GM23338 (cell line): Measurements from ENCODE around the gene MAP4K3. TPM values are rescaled to one million over a fixed set of nuclear protein-coding genes. Genes with fewer than 3 reads are reported as not detected.

Experiments used
- ATAC-seq: fragments of 200-7000 bp; cut with Tn5 transposase; 3 replicates; pipeline ENCODE4 v1.9.1; 2020
- DNase-seq: peaks from one replicate; pipeline ENCODE4 v3.0.0-alpha.2; 2015; ENCODE audit warnings: low spot score
- H2AFZ ChIP-seq: fragments of 200-600 bp; sonication (generic); 2 replicates; pipeline ENCODE4 v1.8.0; 2016; ENCODE audit warnings: antibody characterized with exemption, mild to moderate bottlenecking, moderate library complexity
- H3F3A ChIP-seq: fragments of 200-600 bp; sonication (generic); replicated peaks from 2 replicates; pipeline ENCODE4 v1.8.0; 2017; ENCODE audit warnings: antibody characterized with exemption, mixed run types, low read depth
- H3K27ac ChIP-seq: fragments of 200-600 bp; sonication (generic); 2 replicates; pipeline ENCODE4 v1.6.1; 2016; ENCODE audit warnings: low read depth
- H3K27me3 ChIP-seq: fragments of 200-600 bp; sonication (generic); 2 replicates; pipeline ENCODE4 v1.8.0; 2016; ENCODE audit warnings: mild to moderate bottlenecking, mixed run types, moderate library complexity; ENCODE audit not compliant: insufficient read depth
- H3K36me3 ChIP-seq: fragments of 200-600 bp; sonication (generic); 2 replicates; pipeline ENCODE4 v1.8.0; 2016; ENCODE audit warnings: mild to moderate bottlenecking; ENCODE audit not compliant: insufficient read depth
- H3K4me1 ChIP-seq: fragments of 200-600 bp; sonication (generic); 2 replicates; pipeline ENCODE4 v1.8.0; 2016; ENCODE audit warnings: mild to moderate bottlenecking, moderate library complexity; ENCODE audit not compliant: insufficient read depth
- H3K4me2 ChIP-seq: fragments of 200-600 bp; sonication (generic); 2 replicates; pipeline ENCODE4 v1.7.1; 2017; ENCODE audit warnings: mixed run types
- H3K4me3 ChIP-seq: fragments of 200-600 bp; sonication (generic); 2 replicates; pipeline ENCODE4 v1.6.1; 2016; ENCODE audit warnings: mixed run types
- H3K79me2 ChIP-seq: fragments of 200-600 bp; sonication (generic); replicated peaks from 2 replicates; pipeline ENCODE4 v1.8.0; 2017; ENCODE audit warnings: mild to moderate bottlenecking; ENCODE audit not compliant: insufficient read depth
- H3K9me2 ChIP-seq: fragments of 200-600 bp; sonication (generic); 2 replicates; pipeline ENCODE4 v1.8.0; 2017; ENCODE audit not compliant: insufficient read depth
- H4K20me1 ChIP-seq: fragments of 200-600 bp; sonication (generic); replicated peaks from 2 replicates; pipeline ENCODE4 v1.8.0; 2017; ENCODE audit warnings: mild to moderate bottlenecking; ENCODE audit not compliant: insufficient read depth
- H3K27ac Mint-ChIP-seq: 2 replicates; pipeline ENCODE4 v1.8.0; 2020; ENCODE audit warnings: inconsistent platforms, mild to moderate bottlenecking, moderate library complexity, mixed read lengths
- H3K27me3 Mint-ChIP-seq: 3 replicates; pipeline ENCODE4 v1.8.0; 2022; ENCODE audit warnings: low read depth, mild to moderate bottlenecking, moderate library complexity, mixed read lengths, inconsistent platforms; ENCODE audit not compliant: insufficient read depth, poor library complexity
- H3K36me3 Mint-ChIP-seq: 3 replicates; pipeline ENCODE4 v1.8.0; 2021; ENCODE audit warnings: low read depth, mild to moderate bottlenecking, inconsistent platforms, moderate library complexity, mixed read lengths
- H3K4me1 Mint-ChIP-seq: 3 replicates; pipeline ENCODE4 v1.8.0; 2020; ENCODE audit warnings: mild to moderate bottlenecking, inconsistent platforms, mixed read lengths
- H3K4me3 Mint-ChIP-seq: 3 replicates; pipeline ENCODE4 v1.8.0; 2021; ENCODE audit warnings: moderate library complexity, mild to moderate bottlenecking, inconsistent platforms, mixed read lengths
- H3K9me3 Mint-ChIP-seq: 3 replicates; pipeline ENCODE4 v1.8.0; 2020; ENCODE audit warnings: moderate library complexity, mild to moderate bottlenecking, inconsistent platforms, mixed read lengths
- CREB1 ChIP-seq: fragments of 250-450 bp; sonication (Bioruptor Pico); IDR thresholded peaks from 2 replicates; pipeline ENCODE4 v1.5.0; 2020; ENCODE audit warnings: low read depth, mild to moderate bottlenecking, moderate library complexity
- EZH2 ChIP-seq: fragments of 200-600 bp; sonication (generic); IDR thresholded peaks from one replicate; pipeline ENCODE4 v1.8.0; 2017; ENCODE audit warnings: antibody characterized with exemption, mild to moderate bottlenecking, low read depth; ENCODE audit not compliant: unreplicated experiment
- JUNB ChIP-seq: IDR thresholded peaks from one replicate; pipeline ENCODE4 v1.6.1; 2016; ENCODE audit warnings: antibody characterized with exemption; ENCODE audit not compliant: unreplicated experiment
- NANOG ChIP-seq: IDR thresholded peaks from 2 replicates; pipeline ENCODE4 v1.6.1; 2016; ENCODE audit warnings: antibody characterized with exemption, borderline replicate concordance
- POLR2AphosphoS5 ChIP-seq: IDR thresholded peaks from 2 replicates; pipeline ENCODE4 v1.6.1; 2016; ENCODE audit warnings: antibody characterized with exemption, low read depth
- STAT1 ChIP-seq: IDR thresholded peaks from one replicate; pipeline ENCODE4 v1.6.1; 2016; ENCODE audit warnings: antibody characterized with exemption; ENCODE audit not compliant: unreplicated experiment
- ZNF114 ChIP-seq: fragments of 250-450 bp; sonication (Bioruptor Pico); IDR thresholded peaks from 2 replicates; pipeline ENCODE4 v1.5.0; 2020; ENCODE audit warnings: mild to moderate bottlenecking, moderate library complexity
- ZNF331 ChIP-seq: fragments of 250-450 bp; sonication (Bioruptor Pico); IDR thresholded peaks from 2 replicates; pipeline ENCODE4 v1.5.0; 2020; ENCODE audit warnings: low read depth, mild to moderate bottlenecking, moderate library complexity
- ZNF462 ChIP-seq: fragments of 250-450 bp; sonication (Bioruptor Pico); IDR thresholded peaks from 2 replicates; pipeline ENCODE4 v1.5.0; 2020; ENCODE audit warnings: mild to moderate bottlenecking, moderate library complexity
- polyA plus RNA-seq: library from polyadenylated mRNA; unstranded; fragments of >200 nt; fragmentation: Nextera tagmentation; extraction: Ambion mirVana; gene quantifications from 2 replicates; pipeline ENCODE4 v1.2.1, GENCODE V29; 2016
- total RNA-seq: library from RNA; depleted of rRNA; stranded (reverse); fragments of >200 nt; shearing (Covaris generic); gene quantifications from 2 replicates; pipeline ENCODE4 v1.2.3, GENCODE V29; 2014
- TF ChIP-seq, protein P1 (sequence below): IDR thresholded peaks from 2 replicates; pipeline ENCODE4 v1.6.1; 2016; ENCODE audit warnings: antibody characterized with exemption

The MAP4K3 gene
- total and polyA plus RNA-seq, 2 experiments from 2014 or later, result 33.0 to 90.7 TPM

- Histone ChIP-seq H3K36me3 (no peaks in the 10 kb centered on the region; the same call in 1 of the 2 replicates), H3K27ac (0 out of 2 replicates have a peak overlapping the region, but pooled peaks have one; percentile 1), H3K4me1 (peaks cover 39% of the 10 kb centered on the region), H3K27me3 (no peaks in the 10 kb centered on the region), H3K4me3 (no peak overlapping the region), H3K9me2 (no peaks in the 10 kb centered on the region), H4K20me1 (no peaks in the 10 kb centered on the region; the same call in 1 of the 2 replicates), H3K4me2 (no peak overlapping the region), H3K79me2 (no peaks in the 10 kb centered on the region), H3F3A (no peaks in the 10 kb centered on the region), H2AFZ (no peak overlapping the region)
- peaks cover 2% of the 10 kb centered on the region for H3K27me3 Mint-ChIP-seq
- H3K4me3 Mint-ChIP-seq, result no peak overlapping the region
- H3K27ac Mint-ChIP-seq, result peak overlapping the region; percentile 64; the same call in 1 of the 2 replicates
- H3K36me3 Mint-ChIP-seq, result no peaks in the 10 kb centered on the region
- ATAC-seq (no peak), DNase-seq (peak; percentile 14)
- H3K9me3 Mint-ChIP-seq, result no peaks in the 10 kb centered on the region; the same call in 2 of the 3 replicates
- TF ChIP-seq JUNB (no peak), CREB1 (CRISPR knock-in tag) (no peak), POLR2AphosphoS5 (no peak), NANOG (no peak), ZNF331 (CRISPR knock-in tag) (no peak)
- TF ChIP-seq, protein P1, sequence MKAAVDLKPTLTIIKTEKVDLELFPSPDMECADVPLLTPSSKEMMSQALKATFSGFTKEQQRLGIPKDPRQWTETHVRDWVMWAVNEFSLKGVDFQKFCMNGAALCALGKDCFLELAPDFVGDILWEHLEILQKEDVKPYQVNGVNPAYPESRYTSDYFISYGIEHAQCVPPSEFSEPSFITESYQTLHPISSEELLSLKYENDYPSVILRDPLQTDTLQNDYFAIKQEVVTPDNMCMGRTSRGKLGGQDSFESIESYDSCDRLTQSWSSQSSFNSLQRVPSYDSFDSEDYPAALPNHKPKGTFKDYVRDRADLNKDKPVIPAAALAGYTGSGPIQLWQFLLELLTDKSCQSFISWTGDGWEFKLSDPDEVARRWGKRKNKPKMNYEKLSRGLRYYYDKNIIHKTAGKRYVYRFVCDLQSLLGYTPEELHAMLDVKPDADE, result no peak
- peaks cover 31% of the 10 kb centered on the region for H3K4me1 Mint-ChIP-seq
Observed at GRCh38 chr2:39300044-39300978, 136.8 kb downstream of the MAP4K3 start.

DNA sequence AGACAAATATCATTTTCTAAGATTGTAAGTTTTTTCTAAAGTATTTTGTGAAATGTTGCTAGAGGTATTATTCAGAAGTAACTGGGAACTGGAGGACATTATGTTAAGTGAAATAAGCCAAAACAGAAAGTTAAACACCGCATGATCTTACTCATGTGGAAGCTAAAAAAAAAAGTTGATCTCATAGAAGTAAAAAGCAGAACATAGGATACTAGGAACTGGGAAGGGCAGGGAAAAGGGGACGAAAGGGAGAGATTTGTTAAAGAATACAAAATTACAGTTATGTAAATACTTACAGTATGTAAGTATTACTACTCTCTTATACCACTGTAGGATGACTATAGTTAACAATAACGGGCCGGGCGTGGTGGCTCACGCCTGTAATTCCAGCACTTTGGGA lies 146.7 kb downstream of the MAP4K3 start:
- H3K9me3 Mint-ChIP-seq, result no peaks in the 10 kb centered on the region
- H3K27ac Mint-ChIP-seq, result no peak overlapping the region
- peaks cover 9% of the 10 kb centered on the region; the same call in 1 of the 2 replicates for H3K4me1 ChIP-seq
- no peak overlapping the region for H2AFZ ChIP-seq
- H3K36me3 Mint-ChIP-seq, result peaks cover 39% of the 10 kb centered on the region
- no peak overlapping the region for H3K27ac ChIP-seq
- H3K27me3 ChIP-seq, result no peaks in the 10 kb centered on the region
- H3K4me3 ChIP-seq, result no peak overlapping the region
- H3K4me3 Mint-ChIP-seq, result no peak overlapping the region
- peaks cover 27% of the 10 kb centered on the region for H3K36me3 ChIP-seq
- no peaks in the 10 kb centered on the region for H3K9me2 ChIP-seq
- ATAC-seq (no peak), DNase-seq (no peak)
- peaks cover 1% of the 10 kb centered on the region for H3K27me3 Mint-ChIP-seq
- H3K4me1 Mint-ChIP-seq, result peaks cover 6% of the 10 kb centered on the region; the same call in 2 of the 3 replicates
- H3K4me2 ChIP-seq, result no peak overlapping the region
- H4K20me1 ChIP-seq, result no peaks in the 10 kb centered on the region
- no peaks in the 10 kb centered on the region for H3F3A ChIP-seq
- H3K79me2 ChIP-seq, result no peaks in the 10 kb centered on the region
- TF ChIP-seq EZH2 (no peak), STAT1 (no peak), ZNF114 (CRISPR knock-in tag) (no peak), ZNF462 (CRISPR knock-in tag) (no peak), CREB1 (CRISPR knock-in tag) (no peak)
